A549 (cell line): ENCODE results near the gene ZNF467. TPM values are rescaled to one million over a fixed set of nuclear protein-coding genes. Genes with fewer than 3 reads are reported as not detected.

Experiments
- ATAC-seq, 2 experiments: fragments of 200-7000 bp in 1 of 2; fragments of >200 bp in 1 of 2; cut with Nextera tagmentation in 1 of 2; cut with Tn5 transposase in 1 of 2; 3 replicates each; pipeline versions ENCODE4 v1.8.0 to v1.9.1; 2018 to 2020; ENCODE audit warnings: mild to moderate bottlenecking in 1 of 2, moderate library complexity in 1 of 2
- CTCF ChIA-PET: fragments of 300-600 bp; sonication (Branson Sonifier 250); formaldehyde crosslinking; extraction: SDS; loops from one replicate; lab custom pipeline; 2021; ENCODE audit warnings: antibody characterized with exemption, inconsistent platforms; lab: Yijun Ruan, JAX
- POLR2A ChIA-PET: fragments of 350-600 bp; formaldehyde crosslinking; extraction: SDS; loops from one replicate; lab custom pipeline; 2021; ENCODE audit warnings: antibody characterized with exemption, inconsistent platforms; lab: Yijun Ruan, JAX
- DNase-seq, 2 experiments: peaks; one replicate each; pipeline versions ENCODE4 v3.0.0 to v3.0.0-alpha.2; 2011 to 2016; ENCODE audit warnings: low read depth in 1 of 2, low spot score in 1 of 2
- FAIRE-seq: peaks from 2 replicates; lab custom pipeline; 2011; peaks lifted over from hg19 to GRCh38; lab: Jason Lieb, UNC
- H3K27ac ChIP-seq, 2 experiments: fragments of >200 bp; sonication (Bioruptor Twin); formaldehyde crosslinking; 3 replicates each; pipeline ENCODE4 v1.5.1; 2016 to 2017
- H3K4me1 ChIP-seq: fragments of >200 bp; sonication (Bioruptor Twin); formaldehyde crosslinking; 3 replicates; pipeline ENCODE4 v1.6.1; 2016
- H3K4me2 ChIP-seq: fragments of >200 bp; sonication (Bioruptor Twin); formaldehyde crosslinking; 3 replicates; pipeline ENCODE4 v1.6.1; 2016
- H3K4me3 ChIP-seq: fragments of >200 bp; sonication (Bioruptor Twin); formaldehyde crosslinking; 3 replicates; pipeline ENCODE4 v1.5.1; 2016
- H3K9me3 ChIP-seq: fragments of >200 bp; sonication (Bioruptor Twin); formaldehyde crosslinking; 3 replicates; pipeline ENCODE4 v1.6.1; 2016
- CEBPB ChIP-seq, 2 experiments: fragments of >200 bp in 1 of 2; sonication (Bioruptor Twin) in 1 of 2; formaldehyde crosslinking in 1 of 2; IDR thresholded peaks; 2 replicates each; pipeline ENCODE4 v1.6.1; 2012 to 2016
- CHD4 ChIP-seq: fragments of 200-600 bp; sonication (generic); IDR thresholded peaks from 2 replicates; pipeline ENCODE4 v1.6.1; 2016; ENCODE audit warnings: antibody characterized with exemption, mild to moderate bottlenecking, borderline replicate concordance
- ELK1 ChIP-seq: fragments of 150-350 bp; IDR thresholded peaks from 2 replicates; pipeline ENCODE4 v1.6.1; 2014; ENCODE audit warnings: low read depth, mild to moderate bottlenecking, low read length
- ESRRA ChIP-seq: fragments of 150-350 bp; IDR thresholded peaks from 2 replicates; pipeline ENCODE4 v1.6.1; 2014; ENCODE audit warnings: mild to moderate bottlenecking, low read length, borderline replicate concordance
- FOSB ChIP-seq: fragments of 250-450 bp; sonication (Bioruptor Pico); IDR thresholded peaks from 2 replicates; pipeline ENCODE4 v1.5.0; 2020; ENCODE audit warnings: mild to moderate bottlenecking, moderate library complexity
- FOXS1 ChIP-seq: fragments of 250-450 bp; sonication (Bioruptor Pico); IDR thresholded peaks from 2 replicates; pipeline ENCODE4 v1.5.0; 2020; ENCODE audit warnings: mild to moderate bottlenecking, moderate library complexity
- HEYL ChIP-seq: fragments of 250-450 bp; sonication (Bioruptor Pico); IDR thresholded peaks from 2 replicates; pipeline ENCODE4 v1.8.0; 2021; ENCODE audit warnings: mild to moderate bottlenecking, moderate library complexity
- HMGXB4 ChIP-seq: fragments of 250-450 bp; sonication (Bioruptor Pico); IDR thresholded peaks from 2 replicates; pipeline ENCODE4 v1.5.0; 2021; ENCODE audit warnings: mild to moderate bottlenecking, moderate library complexity, borderline replicate concordance
- HOXB5 ChIP-seq: fragments of 250-450 bp; sonication (Bioruptor Pico); IDR thresholded peaks from 2 replicates; pipeline ENCODE4 v1.5.0; 2020; ENCODE audit warnings: mild to moderate bottlenecking, moderate library complexity
- JUNB ChIP-seq: fragments of >200 bp; sonication (Bioruptor Twin); formaldehyde crosslinking; IDR thresholded peaks from 2 replicates; pipeline ENCODE4 v1.6.1; 2016
- MYC ChIP-seq: IDR thresholded peaks from 2 replicates; pipeline ENCODE4 v1.6.1; 2012; ENCODE audit warnings: mild to moderate bottlenecking, inconsistent platforms, low read length, improper control_type of control experiment, borderline replicate concordance
- NFE2L2 ChIP-seq: fragments of 150-350 bp; conservative IDR thresholded peaks from 2 replicates; pipeline ENCODE4 v1.6.1; 2014; ENCODE audit warnings: low read length
- POLR2AphosphoS2 ChIP-seq: conservative IDR thresholded peaks from 2 replicates; pipeline ENCODE4 v1.6.1; 2012; ENCODE audit warnings: low read length, improper control_type of control experiment, inconsistent platforms
- RARB ChIP-seq: fragments of 250-450 bp; sonication (Bioruptor Pico); IDR thresholded peaks from 2 replicates; pipeline ENCODE4 v1.8.0; 2021; ENCODE audit warnings: mild to moderate bottlenecking, moderate library complexity
- REST ChIP-seq: fragments of 200-600 bp; sonication (generic); IDR thresholded peaks from 2 replicates; pipeline ENCODE4 v1.6.1; 2016; ENCODE audit warnings: antibody characterized with exemption, mild to moderate bottlenecking, moderate library complexity
- SMC3 ChIP-seq: fragments of >200 bp; sonication (Bioruptor Twin); formaldehyde crosslinking; IDR thresholded peaks from 3 replicates; pipeline ENCODE4 v1.6.1; 2018; ENCODE audit warnings: inconsistent platforms
- WGBS: methylation state at CpG from one replicate; pipeline ENCODE4 v1.1.6; 2017; ENCODE audit errors: missing lambda C conversion rate; 5-methylcytosine and 5-hydroxymethylcytosine counted together
- polyA plus RNA-seq, 4 experiments: library from polyadenylated mRNA; depleted of rRNA in 3 of 4; stranded (reverse); fragments of >200 nt; fragmentation: RNase III in 1 of 4; extraction: RNeasy Plus Mini Kit Qiagen cat#74134 plus additional on column Dnase treatment in 1 of 4; gene quantifications; 2 replicates in 3 of 4; 3 replicates in 1 of 4; pipeline ENCODE4 v1.2.3, GENCODE V29; 2011 to 2017

Gene ZNF467
- polyA plus RNA-seq, 2 of the 4 experiments (the other 2 are of a cell fraction) = 3.1 to 3.3 TPM

GRCh38 chr7:149728491-149729375 is 44.7 kb downstream of the ZNF467 start:
- no peak for DNase-seq
- ChIA-PET POLR2A (no interaction called here), CTCF (interaction anchor here (1.2 to 2.8 kb wide), 4 partner anchors 10 to 66 kb away, joined by 3 to 22 read pairs (median 5); no protein-coding TSS in a partner anchor)
- Histone ChIP-seq H3K4me2 (no peak overlapping the region), H3K4me1 (no peaks in the 10 kb centered on the region), H3K27ac (no peak overlapping the region), H3K4me3 (no peak overlapping the region), H3K9me3 (no peaks in the 10 kb centered on the region)
- no peak for ATAC-seq
- no peak for FAIRE-seq
- WGBS = 82% methylated on average over 15 of the region's 21 CpGs
- no peak for TF ChIP-seq ELK1
- TF ChIP-seq ESRRA = no peak
- TF ChIP-seq REST = no peak

GRCh38 chr7:149727899-149728476 is 45.4 kb downstream of the ZNF467 start:
- H3K4me2 ChIP-seq = no peak overlapping the region
- H3K4me3 ChIP-seq = no peak overlapping the region
- H3K27ac ChIP-seq = no peak overlapping the region
- no peaks in the 10 kb centered on the region for H3K4me1 ChIP-seq
- POLR2A ChIA-PET = no interaction called here
- WGBS = 91% methylated on average over 10 of the region's 12 CpGs
- ATAC-seq = no peak
- H3K9me3 ChIP-seq = no peaks in the 10 kb centered on the region
- TF ChIP-seq HEYL (CRISPR knock-in tag) = no peak
- TF ChIP-seq FOSB (CRISPR knock-in tag) = no peak
- TF ChIP-seq JUNB = no peak
- no peak for TF ChIP-seq SMC3
- TF ChIP-seq POLR2AphosphoS2 = no peak
- TF ChIP-seq CEBPB (IDR thresholded peaks at IDR 0.05) = no peak
- no peak for TF ChIP-seq REST
- TF ChIP-seq CHD4 = no peak
- TF ChIP-seq MYC = no peak
- TF ChIP-seq FOXS1 (CRISPR knock-in tag) = no peak
- no peak for TF ChIP-seq RARB
- TF ChIP-seq NFE2L2 = no peak
- TF ChIP-seq HOXB5 = no peak
- TF ChIP-seq HMGXB4 (CRISPR knock-in tag) = no peak
- TF ChIP-seq, all 56 proteins: peak for 0
- CTCF ChIA-PET = interaction anchor here (1.5 to 2.8 kb wide), 3 partner anchors 9 to 65 kb away, joined by 3 to 22 read pairs (median 6); no protein-coding TSS in a partner anchor
- DNase-seq (no peak), FAIRE-seq (no peak)
